HEK293T (cell line): ENCODE results near the gene AMN.
"Not testable (repeated sequence)": the region's sequence is repeated elsewhere in the genome, so short reads cannot be mapped to it uniquely, and the experiment has no call there.

ENCODE experiments used
- CTCF ChIA-PET: fragments of 350-600 bp; formaldehyde crosslinking; extraction: SDS; loops from one replicate; lab custom pipeline; 2021; ENCODE audit warnings: antibody characterized with exemption, inconsistent platforms; lab: Yijun Ruan, JAX
- POLR2A ChIA-PET: fragments of 350-600 bp; formaldehyde crosslinking; extraction: SDS; loops from one replicate; lab custom pipeline; 2020; ENCODE audit warnings: antibody characterized with exemption, inconsistent platforms; lab: Yijun Ruan, JAX
- DNase-seq: peaks from one replicate; pipeline ENCODE4 v3.0.0; 2012; ENCODE audit warnings: mixed read lengths; ENCODE audit errors: extremely low spot score
- ARNT ChIP-seq: fragments of 450-650 bp; IDR thresholded peaks from 2 replicates; pipeline ENCODE4 v1.6.1; 2017; ENCODE audit warnings: mild to moderate bottlenecking
- BHLHE40 ChIP-seq: fragments of 450-650 bp; IDR thresholded peaks from 2 replicates; pipeline ENCODE4 v1.6.1; 2016; ENCODE audit warnings: mild to moderate bottlenecking, moderate library complexity, borderline replicate concordance
- CTBP1 ChIP-seq: fragments of 450-650 bp; IDR thresholded peaks from 2 replicates; pipeline ENCODE4 v1.6.1; 2016; ENCODE audit warnings: borderline replicate concordance
- ELF4 ChIP-seq: fragments of 450-650 bp; IDR thresholded peaks from 2 replicates; pipeline ENCODE4 v1.6.1; 2017; ENCODE audit warnings: antibody characterized with exemption
- FOXA1 ChIP-seq: fragments of 450-650 bp; IDR thresholded peaks from 2 replicates; pipeline ENCODE4 v1.6.1; 2016; ENCODE audit warnings: mild to moderate bottlenecking
- FOXK2 ChIP-seq: fragments of 450-650 bp; IDR thresholded peaks from 2 replicates; pipeline ENCODE4 v1.6.1; 2016; ENCODE audit warnings: mild to moderate bottlenecking
- FOXM1 ChIP-seq: fragments of 450-650 bp; IDR thresholded peaks from 2 replicates; pipeline ENCODE4 v1.6.1; 2017; ENCODE audit warnings: mild to moderate bottlenecking, borderline replicate concordance
- HDGF ChIP-seq: fragments of 450-650 bp; IDR thresholded peaks from 2 replicates; pipeline ENCODE4 v1.6.1; 2017; ENCODE audit warnings: antibody characterized with exemption, borderline replicate concordance
- L3MBTL2 ChIP-seq: fragments of 450-650 bp; conservative IDR thresholded peaks from 2 replicates; pipeline ENCODE4 v1.6.1; 2016; ENCODE audit warnings: mild to moderate bottlenecking
- LEF1 ChIP-seq: fragments of 450-650 bp; IDR thresholded peaks from 2 replicates; pipeline ENCODE4 v1.6.1; 2017; ENCODE audit warnings: mild to moderate bottlenecking, borderline replicate concordance
- NFRKB ChIP-seq: fragments of 450-650 bp; IDR thresholded peaks from 2 replicates; pipeline ENCODE4 v1.6.1; 2016; ENCODE audit warnings: mild to moderate bottlenecking, moderate library complexity
- PKNOX1 ChIP-seq: fragments of 450-650 bp; IDR thresholded peaks from 2 replicates; pipeline ENCODE4 v1.6.1; 2016
- SP1 ChIP-seq: fragments of 450-650 bp; IDR thresholded peaks from 2 replicates; pipeline ENCODE4 v1.6.1; 2017
- SUZ12 ChIP-seq: fragments of 450-650 bp; IDR thresholded peaks from 2 replicates; pipeline ENCODE4 v1.6.1; 2016; ENCODE audit warnings: mild to moderate bottlenecking
- TARDBP ChIP-seq: fragments of 450-650 bp; IDR thresholded peaks from 2 replicates; pipeline ENCODE4 v1.6.1; 2016
- ZNF384 ChIP-seq: fragments of 450-650 bp; IDR thresholded peaks from 2 replicates; pipeline ENCODE4 v1.6.1; 2016

Gene AMN

GRCh38 chr14:102922490-102923200 is at the start of gene AMN:
Gene AMN (plus strand): TSS chr14:102922663. CDS start chr14:102922689, 26 bp downstream.
- no peak for DNase-seq
- ChIA-PET CTCF (no interaction called here), POLR2A (no interaction called here)
- no peak for TF ChIP-seq LEF1
- TF ChIP-seq ELF4 = no peak
- TF ChIP-seq ARNT = no peak
- no peak for TF ChIP-seq FOXM1
- TF ChIP-seq BHLHE40 = no peak
- TF ChIP-seq SUZ12 = no peak
- no peak for TF ChIP-seq SP1

GRCh38 chr14:102873131-102873530 is 49.3 kb upstream of the AMN start:
- ChIA-PET POLR2A (no interaction called here), CTCF (interaction anchor here (0.6 kb wide), 1 partner anchor 214 kb away, joined by 3 read pairs; no protein-coding TSS in a partner anchor)
- TF ChIP-seq HDGF (no peak), L3MBTL2 (no peak), ZNF384 (no peak), NFRKB (no peak), CTBP1 (no peak), FOXK2 (no peak), BHLHE40 (no peak), FOXA1 (no peak), SP1 (no peak), LEF1 (no peak), PKNOX1 (no peak), ELF4 (no peak), TARDBP (no peak), FOXM1 (no peak), ARNT (no peak), SUZ12 (no peak)
- DNase-seq = no peak

GRCh38 chr14:102873546-102874061 is 48.9 kb upstream of the AMN start:
- TF ChIP-seq FOXA1 (no peak), FOXM1 (no peak), SUZ12 (no peak), NFRKB (no peak), HDGF (no peak), ARNT (no peak), ELF4 (no peak), ZNF384 (no peak), BHLHE40 (no peak), FOXK2 (no peak), LEF1 (no peak), CTBP1 (no peak), PKNOX1 (no peak), L3MBTL2 (no peak), TARDBP (no peak), SP1 (no peak)

GRCh38 chr14:102875652-102876051 is 46.8 kb upstream of the AMN start:
- ChIA-PET CTCF (interaction anchor here (1.0 kb wide), 1 partner anchor 13 kb away, joined by 3 read pairs; no protein-coding TSS in a partner anchor), POLR2A (no interaction called here)
- no peak for TF ChIP-seq SP1
- DNase-seq = no peak

More at GRCh38 chr14:102873546-102874061, 48.9 kb upstream of the AMN start:
- CTCF ChIA-PET = no interaction called here
- DNase-seq = no peak
- POLR2A ChIA-PET = no interaction called here

GRCh38 chr14:102877511-102877910 is 45.0 kb upstream of the AMN start:
- CTCF ChIA-PET, POLR2A ChIA-PET, DNase-seq: not testable (repeated sequence)

- no peak for TF ChIP-seq ZNF384
- no peak for TF ChIP-seq ELF4
- TF ChIP-seq FOXA1 = no peak
- ChIA-PET POLR2A (no interaction called here), CTCF (interaction anchor here (0.6 kb wide), 1 partner anchor 81 kb away, joined by 6 read pairs; no protein-coding TSS in a partner anchor)
- DNase-seq = no peak
Observed at GRCh38 chr14:102878174-102878969, 44.1 kb upstream of the AMN start.

- TF ChIP-seq FOXM1 (no peak), FOXA1 (no peak), CTBP1 (no peak), BHLHE40 (no peak), NFRKB (no peak), SUZ12 (no peak), L3MBTL2 (no peak), SP1 (no peak), HDGF (no peak), ZNF384 (no peak), ARNT (no peak), PKNOX1 (no peak), ELF4 (no peak), FOXK2 (no peak), TARDBP (no peak), LEF1 (no peak)
- POLR2A ChIA-PET = no interaction called here
- no peak for DNase-seq
- CTCF ChIA-PET = no interaction called here
Observed at GRCh38 chr14:102878970-102879460, 43.4 kb upstream of the AMN start.
